Embryonic facial prominence (tissue), 1 donor: ENCODE results near the gene GPR55.

Source experiments
- DNase-seq: peaks from one replicate; pipeline ENCODE4 v3.0.0-alpha.2; 2016; ENCODE audit errors: extremely low spot score

The GPR55 gene

DNA sequence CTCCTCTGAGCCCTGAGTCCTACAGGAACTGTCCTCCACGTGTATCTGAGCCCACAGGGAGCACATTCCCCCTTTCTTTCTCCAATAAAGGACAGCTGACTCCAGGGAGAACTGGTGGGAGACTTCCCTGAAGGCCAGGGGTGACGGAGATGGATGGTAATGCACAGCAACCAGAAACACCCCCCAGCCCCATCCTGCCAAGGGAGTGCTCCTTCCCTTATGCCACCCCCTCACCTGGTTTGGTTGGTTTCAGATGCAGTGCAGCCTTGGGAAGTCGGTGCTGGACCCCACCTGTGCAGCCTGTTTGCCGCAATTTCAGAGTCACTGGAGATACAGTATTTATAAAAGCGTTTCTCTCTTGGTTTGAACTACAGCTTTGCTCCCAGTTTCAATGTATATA, 24.0 kb downstream of the GPR55 start:
- DNase-seq = no peak

GRCh38 chr2:230900336-230900995, 24.6 kb downstream of the GPR55 start:
- no peak for DNase-seq

DNA sequence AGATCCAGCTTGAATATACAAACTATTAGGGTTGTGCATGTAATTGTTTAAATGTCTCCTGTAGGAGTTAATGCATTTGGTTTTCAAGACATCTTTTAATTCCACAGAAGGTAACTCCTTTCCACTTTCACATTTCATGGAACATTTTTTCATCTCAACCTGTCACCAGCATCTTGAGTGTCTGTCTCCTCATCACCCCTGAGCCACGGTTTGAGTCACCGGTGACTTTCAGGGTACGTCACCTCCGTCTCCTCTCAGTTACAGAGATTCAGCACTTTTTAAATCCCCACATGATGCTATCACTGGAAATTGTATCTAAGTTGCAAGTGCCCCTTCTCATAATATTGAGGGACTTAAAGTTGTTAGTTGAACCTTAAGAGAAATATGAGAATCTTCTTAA, 25.3 kb downstream of the GPR55 start:
- no peak for DNase-seq

- no peak for DNase-seq
These were observed 25.8 kb downstream of the GPR55 start for GRCh38 chr2:230899287-230899686.

- DNase-seq = no peak
These were observed 26.3 kb downstream of the GPR55 start for GRCh38 chr2:230898713-230899091.

DNA sequence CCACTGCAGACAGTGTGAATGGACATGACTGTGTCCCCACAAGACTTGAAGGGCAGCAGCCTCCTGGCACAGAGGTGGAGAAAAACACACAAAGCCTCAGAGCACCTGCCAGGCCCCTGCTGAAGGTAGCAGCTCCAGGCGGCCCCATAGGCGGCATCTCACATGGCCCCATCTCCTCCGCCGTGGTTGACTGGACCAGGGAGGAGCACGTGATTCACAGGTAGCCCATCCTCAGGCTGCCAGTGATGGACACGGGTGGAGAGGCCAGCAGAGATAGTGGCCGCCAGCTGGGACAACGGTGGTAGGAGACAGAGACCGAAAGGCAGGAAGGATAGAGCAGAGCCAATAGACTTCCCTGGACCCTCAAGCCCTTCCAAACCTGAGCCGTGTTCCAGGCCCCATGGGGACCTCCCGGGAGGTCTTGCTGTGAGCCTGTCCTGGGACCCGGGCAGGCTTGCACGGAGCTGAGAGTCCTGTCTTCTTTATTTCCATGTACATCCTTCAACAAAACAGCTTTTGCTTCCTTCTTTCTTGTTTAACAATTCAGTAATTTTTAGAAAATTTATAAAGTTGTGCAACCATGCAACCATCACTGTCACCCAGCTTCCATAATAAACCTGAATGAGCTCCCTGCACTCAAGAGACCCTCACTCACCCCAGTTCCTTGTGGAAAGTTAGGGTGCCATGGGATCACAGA, 26.9 kb downstream of the GPR55 start:
- DNase-seq = no peak

DNA sequence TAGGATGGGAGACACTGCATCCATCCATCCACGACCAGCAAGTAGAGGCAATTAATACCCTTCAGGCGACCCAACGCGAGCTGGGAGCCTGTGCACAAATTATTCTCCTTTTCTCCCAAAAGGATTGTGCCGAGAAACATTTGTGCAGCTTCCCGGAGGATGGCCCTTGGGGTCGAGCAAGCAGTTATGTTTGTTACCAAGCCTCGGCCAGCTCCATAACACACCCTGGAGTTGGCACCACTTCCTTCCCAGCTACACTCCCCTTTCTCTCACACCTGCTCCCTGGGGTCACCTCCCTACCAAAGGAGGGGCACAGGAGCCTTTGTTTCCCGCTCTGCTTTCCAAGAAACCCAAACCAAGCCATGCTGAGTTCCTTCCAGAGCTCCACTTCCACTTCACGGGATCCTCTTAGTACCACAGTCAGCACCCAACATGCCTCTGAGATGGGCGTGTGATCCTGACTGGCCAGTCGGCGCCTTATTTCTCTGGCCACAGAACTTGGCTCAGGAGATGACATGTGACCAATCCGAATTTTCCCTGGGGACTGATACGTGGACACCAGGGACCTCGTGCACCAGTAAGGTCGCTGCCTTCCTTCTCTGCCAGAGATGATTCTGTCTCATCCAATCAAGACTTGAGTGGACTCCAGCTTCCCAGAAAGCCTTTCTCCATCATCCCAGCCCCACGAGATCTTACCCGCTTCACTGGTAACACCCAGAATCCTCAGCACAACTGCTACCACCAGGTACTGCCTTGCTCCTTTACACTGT, 28.5 kb downstream of the GPR55 start:
- DNase-seq = no peak

DNA sequence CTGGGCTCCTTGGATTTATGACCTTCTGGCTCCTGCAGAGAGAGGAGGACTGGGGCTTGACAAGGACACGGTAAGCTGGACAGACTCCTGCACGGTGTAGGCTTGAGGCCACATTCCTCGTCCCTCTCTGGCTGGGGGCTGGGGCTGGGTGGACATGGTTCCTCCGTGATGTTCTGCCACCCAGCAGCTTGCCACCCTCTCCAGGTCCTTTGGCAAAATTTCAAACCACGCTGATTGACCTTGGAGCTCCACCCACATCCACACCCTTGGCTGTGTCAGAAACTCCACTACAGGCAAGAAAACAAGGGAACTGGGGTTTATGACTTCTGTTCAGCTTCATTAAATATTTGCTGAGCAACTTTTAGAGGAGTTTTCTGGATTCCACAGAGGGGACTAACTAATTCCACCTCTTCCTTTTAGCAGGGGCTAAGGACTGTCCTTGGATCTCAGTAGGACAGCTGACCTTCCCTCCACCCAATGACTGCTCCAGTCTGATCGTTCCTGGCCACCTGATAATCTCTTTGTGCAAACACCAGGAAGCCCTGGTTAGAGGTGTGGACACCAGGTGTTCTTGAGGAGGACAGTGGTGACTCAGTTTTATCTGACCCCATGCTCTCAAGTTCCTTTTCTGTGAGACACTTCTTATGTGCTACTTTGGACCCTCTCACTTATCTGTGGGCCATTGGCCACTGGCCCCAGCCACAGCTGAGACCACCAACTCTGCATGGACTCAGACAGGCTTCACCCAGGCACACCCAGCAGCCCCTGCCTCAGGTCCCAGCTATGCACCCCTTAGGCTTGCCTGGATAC, 29.3 kb downstream of the GPR55 start:
- DNase-seq = no peak

DNA sequence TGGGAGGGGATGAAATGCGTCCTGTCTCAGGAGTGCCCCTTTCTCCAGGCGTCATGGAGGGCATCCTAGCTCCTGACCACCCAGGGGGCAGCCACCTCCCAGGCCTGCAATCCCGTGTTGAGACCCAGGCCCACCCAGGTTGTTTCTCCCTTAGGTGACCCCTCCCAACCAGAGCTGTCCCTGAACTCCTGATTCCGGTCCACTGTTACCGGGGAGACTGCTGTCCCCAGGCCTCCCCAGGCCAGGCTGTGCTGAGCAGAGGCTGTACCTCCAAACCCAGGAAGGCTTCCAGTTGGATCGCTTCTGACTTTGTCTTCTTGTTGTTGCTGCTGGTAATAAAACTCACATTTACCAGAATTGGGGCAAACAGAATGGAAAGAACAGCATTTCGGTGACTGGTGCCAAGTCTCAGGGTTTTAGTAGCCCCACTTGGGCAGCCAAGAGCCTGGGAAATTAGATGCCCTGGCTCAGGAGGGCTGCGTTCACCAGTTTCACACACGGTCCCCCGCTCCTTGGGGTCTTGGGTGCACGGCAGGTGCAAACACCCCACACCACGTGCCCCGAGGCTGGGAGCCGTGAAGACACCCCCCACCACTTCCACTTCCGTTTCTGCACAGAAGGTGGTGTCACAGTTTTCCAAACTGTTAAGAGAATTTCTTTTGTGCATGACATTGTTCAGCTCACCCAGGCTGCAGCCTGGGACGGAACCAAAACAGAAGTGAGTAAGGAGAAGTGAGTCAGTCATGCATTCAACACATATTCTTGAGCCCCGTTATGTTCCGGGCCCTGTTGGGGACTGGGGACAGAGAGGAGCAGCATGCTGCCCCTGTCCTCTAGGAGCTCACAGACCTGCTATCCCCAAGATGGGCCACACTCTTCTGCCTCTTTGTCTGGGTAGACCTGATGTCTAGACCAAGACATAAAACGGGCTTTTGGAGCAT, 30.9 kb downstream of the GPR55 start:
- DNase-seq = no peak

DNA sequence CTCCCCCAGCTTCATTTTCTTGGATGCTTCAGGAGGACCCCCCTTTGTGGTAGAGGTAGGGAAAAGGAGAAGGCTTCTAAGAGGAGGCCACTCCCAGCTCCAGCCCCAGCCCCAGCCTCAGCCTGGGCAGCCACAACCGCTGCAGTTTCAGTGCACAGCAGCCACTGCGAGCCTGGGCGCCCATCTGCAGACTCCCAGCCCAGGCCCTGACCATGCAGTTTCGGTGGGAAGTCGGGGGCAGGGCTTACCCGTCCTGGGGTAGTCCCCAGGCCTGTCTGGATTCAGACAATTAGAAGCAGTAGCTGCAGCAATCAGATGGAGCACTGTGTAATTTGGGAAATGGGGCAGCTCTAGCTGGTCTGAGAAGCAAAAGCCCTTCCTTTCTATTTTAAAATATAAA, 31.7 kb downstream of the GPR55 start:
- DNase-seq = no peak

- DNase-seq = no peak
These were observed 33.5 kb downstream of the GPR55 start for GRCh38 chr2:230891509-230891908.

DNA sequence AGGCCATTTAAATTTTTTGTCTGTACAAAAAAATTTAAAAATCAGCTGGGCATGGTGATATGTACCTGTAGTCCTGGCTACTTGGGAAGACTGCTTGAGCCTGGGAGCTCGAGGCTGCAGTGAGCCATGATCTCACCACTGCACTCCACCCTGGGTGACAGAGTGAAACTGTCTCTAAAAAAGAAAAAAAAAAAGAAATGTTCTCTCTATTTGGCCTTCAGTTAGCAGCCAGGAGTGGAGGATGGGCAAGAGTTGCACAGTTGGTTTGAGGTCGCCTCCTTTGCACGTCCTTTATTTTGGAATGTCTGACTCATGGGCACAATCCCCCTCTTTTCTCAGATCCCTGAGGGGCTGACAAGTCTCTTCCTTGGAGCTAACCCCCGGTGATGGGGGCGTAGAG, 34.0 kb downstream of the GPR55 start:
- no peak for DNase-seq

- DNase-seq = no peak
These were observed 34.4 kb downstream of the GPR55 start for GRCh38 chr2:230890646-230891045.

- DNase-seq = no peak
These were observed 35.0 kb downstream of the GPR55 start for GRCh38 chr2:230889911-230890601.

DNA sequence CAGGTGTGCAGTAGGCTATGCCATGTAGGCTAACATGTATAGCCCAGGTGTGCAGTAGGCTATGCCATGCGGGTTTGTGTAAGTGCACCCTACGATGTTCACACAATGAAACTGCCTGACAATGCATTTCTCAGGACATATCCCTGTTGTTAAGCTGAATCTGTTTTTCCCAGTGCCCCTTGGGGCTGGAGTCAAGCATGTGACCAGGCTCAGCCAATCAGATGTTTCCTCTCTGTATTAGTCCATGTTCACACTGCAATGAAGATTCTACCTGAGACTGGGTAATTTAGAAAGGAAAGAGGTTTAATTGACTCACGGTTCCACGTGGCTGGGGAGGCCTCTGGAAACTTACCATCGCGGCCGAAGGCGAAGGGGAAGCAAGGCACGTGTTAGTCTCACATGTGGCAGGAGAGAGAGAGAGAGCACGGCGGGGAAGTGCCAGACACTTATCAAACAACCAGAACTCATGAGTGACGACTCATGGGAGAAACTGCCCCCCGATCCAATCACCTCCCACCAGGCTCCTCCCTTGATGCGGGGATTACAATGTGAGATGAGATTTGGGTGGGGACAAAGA, 36.1 kb downstream of the GPR55 start:
- DNase-seq = no peak

- DNase-seq = no peak
These were observed 37.7 kb downstream of the GPR55 start for GRCh38 chr2:230887342-230887741.

GRCh38 chr2:230886671-230887071, 38.4 kb downstream of the GPR55 start:
- no peak for DNase-seq

- DNase-seq = no peak
These were observed 38.8 kb downstream of the GPR55 start for GRCh38 chr2:230886206-230886605.

- DNase-seq = peak; percentile 69
These were observed 39.4 kb downstream of the GPR55 start for GRCh38 chr2:230885463-230886130.
